Natural killer cell treated with Interleukin-12 subunit alpha and Interleukin-12 subunit beta and Interleukin-15 and Interleukin-18, amount 100 ng/mL, for 72 hours (primary cell): Measurements from ENCODE around the gene ABCC4. TPM values are rescaled to one million over a fixed set of nuclear protein-coding genes. Genes with fewer than 3 reads are reported as not detected.
"Not testable (repeated sequence)": the region's sequence is repeated elsewhere in the genome, so short reads cannot be mapped to it uniquely, and the experiment has no call there.

Experiments used
- ATAC-seq, 2 donors: fragments of 150-1000 bp; cut with Tn5 transposase in 1 of 2; sonication (Bioruptor Pico), chemical (Tn5 transposase) in 1 of 2; 2 replicates each; pipeline ENCODE4 v1.10.0; 2021
- DNase-seq: peaks from one replicate; pipeline ENCODE4 v3.0.0; 2022; ENCODE audit warnings: low spot score
- H3K27ac Mint-ChIP-seq, 2 donors: 1 replicate in 1 of 2; 2 replicates in 1 of 2; pipeline ENCODE4 v1.8.0; 2022; ENCODE audit warnings: mixed read lengths in 2 of 2, mild to moderate bottlenecking in 1 of 2, moderate library complexity in 1 of 2
- H3K27me3 Mint-ChIP-seq, 2 donors: 1 replicate in 1 of 2; 2 replicates in 1 of 2; pipeline ENCODE4 v1.8.0; 2022; ENCODE audit warnings: mixed read lengths in 2 of 2
- H3K36me3 Mint-ChIP-seq: one replicate; pipeline ENCODE4 v1.8.0; 2022; ENCODE audit warnings: mixed read lengths
- H3K4me1 Mint-ChIP-seq, 2 donors: 1 replicate in 1 of 2; 2 replicates in 1 of 2; pipeline ENCODE4 v1.8.0; 2022; ENCODE audit warnings: low read depth in 2 of 2, mixed read lengths in 2 of 2, mild to moderate bottlenecking in 1 of 2
- H3K4me3 Mint-ChIP-seq: one replicate; pipeline ENCODE4 v1.8.0; 2022; ENCODE audit warnings: mixed read lengths
- H3K9me3 Mint-ChIP-seq: 2 replicates; pipeline ENCODE4 v1.8.0; 2022; ENCODE audit warnings: mixed read lengths
- total RNA-seq, 2 donors: library from RNA; stranded (reverse); gene quantifications; one replicate each; pipeline ENCODE4 v1.2.3, GENCODE V29; 2022

ABCC4 gene
- total RNA-seq, 2 donors from 2014 or later: 5.5 to 20.6 TPM

GRCh38 chr13:95317039-95317989 lies 16.1 kb upstream of the ABCC4 start:
- Mint-ChIP-seq H3K4me1 (no peaks in the 10 kb centered on the region), H3K4me3 (no peak overlapping the region), H3K27me3 (peaks cover under 1 to 4% of the 10 kb centered on the region in 2 donors), H3K36me3 (no peaks in the 10 kb centered on the region), H3K9me3 (no peaks in the 10 kb centered on the region), H3K27ac (no peak overlapping the region)
- ATAC-seq: no peak
- DNase-seq: no peak

GRCh38 chr13:95315752-95316151 lies 14.5 kb upstream of the ABCC4 start:
- no peak for ATAC-seq
- H3K36me3 Mint-ChIP-seq: no peaks in the 10 kb centered on the region
- peaks cover 6 to 12% of the 10 kb centered on the region in 2 donors for H3K27me3 Mint-ChIP-seq
- no peaks in the 10 kb centered on the region for H3K9me3 Mint-ChIP-seq
- H3K4me3 Mint-ChIP-seq: no peak overlapping the region
- DNase-seq: no peak
- no peaks in the 10 kb centered on the region for H3K4me1 Mint-ChIP-seq
- H3K27ac Mint-ChIP-seq: no peak overlapping the region

GRCh38 chr13:95307507-95307906 lies 6.3 kb upstream of the ABCC4 start:
- H3K9me3 Mint-ChIP-seq: no peaks in the 10 kb centered on the region
- DNase-seq: no peak
- H3K4me3 Mint-ChIP-seq: no peak overlapping the region
- H3K27me3 Mint-ChIP-seq: peaks cover 6 to 14% of the 10 kb centered on the region in 2 donors
- no peak overlapping the region for H3K27ac Mint-ChIP-seq
- H3K36me3 Mint-ChIP-seq: no peaks in the 10 kb centered on the region
- no peaks in the 10 kb centered on the region for H3K4me1 Mint-ChIP-seq
- ATAC-seq: no peak

GRCh38 chr13:95304453-95304852 lies 3.2 kb upstream of the ABCC4 start:
- H3K36me3 Mint-ChIP-seq: no peaks in the 10 kb centered on the region
- H3K27ac Mint-ChIP-seq: no peak overlapping the region
- H3K4me1 Mint-ChIP-seq: peaks cover 10 to 14% of the 10 kb centered on the region in 2 donors
- no peak for ATAC-seq
- no peak for DNase-seq
- H3K27me3 Mint-ChIP-seq: peaks cover 0 to 4% of the 10 kb centered on the region in 2 donors
- H3K4me3 Mint-ChIP-seq: no peak overlapping the region
- H3K9me3 Mint-ChIP-seq: no peaks in the 10 kb centered on the region

GRCh38 chr13:95301968-95302393 lies 730 bp upstream of the ABCC4 start:
- Mint-ChIP-seq H3K27me3 (peaks cover 0 to 4% of the 10 kb centered on the region in 2 donors), H3K9me3 (no peaks in the 10 kb centered on the region), H3K36me3 (no peaks in the 10 kb centered on the region), H3K4me3 (peak overlapping the region; percentile 64), H3K4me1 (peaks cover 18 to 20% of the 10 kb centered on the region in 2 donors), H3K27ac (no peak overlapping the region)
- no peak for ATAC-seq
- DNase-seq: no peak

GRCh38 chr13:95300625-95301182 lies 547 bp downstream of the ABCC4 start:
- no peaks in the 10 kb centered on the region for H3K9me3 Mint-ChIP-seq
- ATAC-seq: peak; percentile 67 to 73

GRCh38 chr13:95298971-95299621 lies 2.2 kb downstream of the ABCC4 start:
- H3K9me3 Mint-ChIP-seq: no peaks in the 10 kb centered on the region
- H3K4me1 Mint-ChIP-seq: peaks cover 18 to 20% of the 10 kb centered on the region in 2 donors
- H3K27ac Mint-ChIP-seq: no peak overlapping the region
- DNase-seq (no peak), ATAC-seq (no peak)
- no peaks in the 10 kb centered on the region for H3K36me3 Mint-ChIP-seq
- H3K27me3 Mint-ChIP-seq: peaks cover 0 to 4% of the 10 kb centered on the region in 2 donors
- peak overlapping the region; percentile 91 for H3K4me3 Mint-ChIP-seq

More at GRCh38 chr13:95300625-95301182, 547 bp downstream of the ABCC4 start:
- DNase-seq: peak; percentile 66
- Mint-ChIP-seq H3K4me3 (peak overlapping the region; percentile 91), H3K27me3 (peaks cover 0 to 4% of the 10 kb centered on the region in 2 donors), H3K36me3 (no peaks in the 10 kb centered on the region), H3K27ac (peak overlapping the region; percentile 40 to 53), H3K4me1 (peaks cover 18 to 20% of the 10 kb centered on the region in 2 donors)

GRCh38 chr13:95298169-95298965 lies 2.9 kb downstream of the ABCC4 start:
- peaks cover 0 to 4% of the 10 kb centered on the region in 2 donors for H3K27me3 Mint-ChIP-seq
- H3K9me3 Mint-ChIP-seq: no peaks in the 10 kb centered on the region
- DNase-seq: no peak

GRCh38 chr13:95296326-95296925 lies 4.8 kb downstream of the ABCC4 start:
- H3K27me3 Mint-ChIP-seq: no peaks in the 10 kb centered on the region
- peaks cover 13 to 16% of the 10 kb centered on the region in 2 donors for H3K4me1 Mint-ChIP-seq
- no peaks in the 10 kb centered on the region for H3K36me3 Mint-ChIP-seq
- H3K27ac Mint-ChIP-seq: no peak overlapping the region
- ATAC-seq (no peak), DNase-seq (no peak)
- no peak overlapping the region for H3K4me3 Mint-ChIP-seq
- no peaks in the 10 kb centered on the region for H3K9me3 Mint-ChIP-seq

More at GRCh38 chr13:95298169-95298965, 2.9 kb downstream of the ABCC4 start:
- ATAC-seq: no peak
- Mint-ChIP-seq H3K4me1 (peaks cover 18 to 20% of the 10 kb centered on the region in 2 donors), H3K4me3 (no peak overlapping the region), H3K27ac (no peak overlapping the region), H3K36me3 (no peaks in the 10 kb centered on the region)

GRCh38 chr13:95295026-95295425 lies 6.2 kb downstream of the ABCC4 start:
- Mint-ChIP-seq H3K36me3 (no peaks in the 10 kb centered on the region), H3K27me3 (no peaks in the 10 kb centered on the region), H3K27ac (no peak overlapping the region), H3K4me3 (no peak overlapping the region), H3K4me1 (peaks cover 6 to 12% of the 10 kb centered on the region in 2 donors), H3K9me3 (no peaks in the 10 kb centered on the region)
- DNase-seq: no peak
- ATAC-seq: no peak

- Mint-ChIP-seq H3K4me1 (peaks cover 0 to 4% of the 10 kb centered on the region in 2 donors), H3K9me3 (no peaks in the 10 kb centered on the region), H3K27me3 (no peaks in the 10 kb centered on the region), H3K27ac (no peak overlapping the region), H3K36me3 (no peaks in the 10 kb centered on the region), H3K4me3 (no peak overlapping the region)
- ATAC-seq (no peak), DNase-seq (no peak)
Observed at GRCh38 chr13:95292622-95293021, 8.6 kb downstream of the ABCC4 start.

GRCh38 chr13:95289901-95290300 lies 11.3 kb downstream of the ABCC4 start:
- not testable (repeated sequence) for H3K4me1 Mint-ChIP-seq, ATAC-seq, H3K9me3 Mint-ChIP-seq, H3K27ac Mint-ChIP-seq, H3K36me3 Mint-ChIP-seq, H3K27me3 Mint-ChIP-seq, H3K4me3 Mint-ChIP-seq, DNase-seq

GRCh38 chr13:95289020-95289444 lies 12.2 kb downstream of the ABCC4 start:
- ATAC-seq (no peak), DNase-seq (no peak)
- H3K27ac Mint-ChIP-seq: no peak overlapping the region
- H3K4me3 Mint-ChIP-seq: no peak overlapping the region
- no peaks in the 10 kb centered on the region for H3K27me3 Mint-ChIP-seq
- H3K4me1 Mint-ChIP-seq: no peaks in the 10 kb centered on the region
- no peaks in the 10 kb centered on the region for H3K36me3 Mint-ChIP-seq
- H3K9me3 Mint-ChIP-seq: no peaks in the 10 kb centered on the region
